HT-29 (cell line): ENCODE measurements around the gene CHRNA9. TPM values are rescaled to one million over a fixed set of nuclear protein-coding genes. Genes with fewer than 3 reads are reported as not detected.
"Not testable (repeated sequence)": the region's sequence is repeated elsewhere in the genome, so short reads cannot be mapped to it uniquely, and the experiment has no call there.

Experiments
- DNase-seq: peaks from one replicate; pipeline ENCODE4 v3.0.0-alpha.2; 2015; ENCODE audit warnings: low spot score
- small RNA-seq: library from RNA; depleted of rRNA; stranded (forward); fragments of <200 nt; gene quantifications from one replicate; pipeline ENCODE3, GENCODE V24; 2014
- total RNA-seq: library from RNA; depleted of rRNA; stranded (reverse); fragments of >200 nt; shearing (Covaris generic); gene quantifications from 2 replicates; pipeline ENCODE4 v1.2.3, GENCODE V29; 2014; rRNA removed

The CHRNA9 gene
- total RNA-seq, 1 experiment from 2014 or later: not detected

GRCh38 chr4:40380647-40381046 is 45.5 kb downstream of the CHRNA9 start:
- no peak for DNase-seq

DNA sequence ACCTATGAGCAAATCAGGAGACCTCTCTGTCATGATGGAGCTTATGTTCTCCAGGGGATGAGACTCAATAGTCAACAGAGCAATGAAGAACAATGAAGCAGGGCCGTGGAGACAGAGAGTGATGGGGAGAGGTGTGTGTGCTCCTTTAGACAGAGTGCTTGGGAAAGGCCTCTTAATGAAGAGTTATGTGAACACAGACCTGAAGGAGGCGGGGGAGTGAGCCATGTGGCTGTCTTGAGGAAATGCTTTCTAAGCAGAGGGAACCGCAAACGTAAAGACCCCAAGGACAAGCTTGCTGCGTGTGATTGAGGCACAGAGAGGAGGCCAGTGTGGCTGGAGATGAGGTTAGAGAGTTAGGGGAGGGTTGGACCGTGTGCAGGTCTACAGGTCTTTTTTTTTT is 53.1 kb downstream of the CHRNA9 start:
- DNase-seq: no peak

GRCh38 chr4:40389986-40390385 is 54.9 kb downstream of the CHRNA9 start:
- DNase-seq: no peak

DNA sequence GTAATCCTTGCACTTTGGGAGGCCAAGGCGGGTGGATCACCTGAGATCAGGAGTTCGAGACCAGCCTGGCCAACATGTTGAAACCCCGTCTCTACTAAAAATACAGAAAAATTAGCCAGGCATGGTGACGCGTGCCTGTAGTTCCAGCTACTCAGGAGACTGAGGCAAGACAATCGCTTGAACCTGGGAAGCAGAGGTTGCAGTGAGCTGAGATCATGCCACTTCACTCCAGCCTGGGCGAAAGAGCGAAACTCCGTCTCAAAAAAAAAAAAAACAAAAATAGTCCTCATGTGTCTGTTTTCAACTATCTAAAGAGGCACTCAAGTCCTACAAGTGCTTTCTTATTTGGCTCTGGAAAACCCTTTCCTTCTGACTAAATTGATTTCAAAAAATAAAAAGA is 57.1 kb downstream of the CHRNA9 start:
- not testable (repeated sequence) for DNase-seq

- DNase-seq: no peak
These were observed 59.1 kb downstream of the CHRNA9 start for GRCh38 chr4:40394236-40394635.

GRCh38 chr4:40395166-40395900 is 60.2 kb downstream of the CHRNA9 start:
- no peak for DNase-seq

- DNase-seq: peak; percentile 68
These were observed 61.0 kb downstream of the CHRNA9 start for GRCh38 chr4:40395908-40396793.

DNA sequence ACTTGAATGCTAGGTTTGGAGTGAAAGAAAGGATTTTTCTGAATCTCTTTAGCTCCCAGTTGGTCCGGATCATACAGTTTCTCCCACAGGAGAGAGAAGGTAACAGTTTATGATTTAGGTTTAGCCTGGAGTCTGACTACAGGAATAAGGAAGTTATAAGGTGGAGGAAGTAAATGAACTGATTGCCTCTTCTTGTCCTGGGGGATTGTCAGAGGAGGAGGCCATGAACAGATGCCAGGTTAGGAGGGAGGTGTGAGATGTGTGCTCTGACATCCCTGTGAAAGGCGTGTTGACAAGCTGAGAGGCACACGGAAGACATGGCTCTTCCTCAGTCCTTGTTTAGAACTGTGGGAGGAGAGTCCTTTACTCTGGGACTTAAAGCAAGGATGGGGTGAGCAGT is 64.4 kb downstream of the CHRNA9 start:
- no peak for DNase-seq

DNA sequence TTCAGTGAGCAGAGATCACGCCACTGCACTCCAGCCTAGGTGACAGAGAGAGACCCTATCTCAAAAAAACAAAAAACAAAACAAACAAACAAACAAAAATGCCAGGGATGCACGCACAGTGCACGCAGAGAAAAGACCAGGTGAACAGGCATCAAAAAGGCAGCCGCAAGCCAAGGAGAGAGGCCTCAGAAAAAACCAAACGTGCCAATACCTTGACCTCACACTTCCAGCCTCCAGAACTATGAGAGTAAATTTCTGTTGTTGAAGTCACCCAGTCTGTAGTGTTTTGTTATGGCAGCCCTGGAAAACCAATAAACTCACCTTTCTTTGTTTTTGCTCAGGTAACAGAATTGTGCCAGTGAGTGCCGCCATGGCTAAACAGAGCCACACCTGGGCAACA is 66.0 kb downstream of the CHRNA9 start:
- no peak for DNase-seq

- no peak for DNase-seq
These were observed 66.5 kb downstream of the CHRNA9 start for GRCh38 chr4:40401631-40402030.

DNA sequence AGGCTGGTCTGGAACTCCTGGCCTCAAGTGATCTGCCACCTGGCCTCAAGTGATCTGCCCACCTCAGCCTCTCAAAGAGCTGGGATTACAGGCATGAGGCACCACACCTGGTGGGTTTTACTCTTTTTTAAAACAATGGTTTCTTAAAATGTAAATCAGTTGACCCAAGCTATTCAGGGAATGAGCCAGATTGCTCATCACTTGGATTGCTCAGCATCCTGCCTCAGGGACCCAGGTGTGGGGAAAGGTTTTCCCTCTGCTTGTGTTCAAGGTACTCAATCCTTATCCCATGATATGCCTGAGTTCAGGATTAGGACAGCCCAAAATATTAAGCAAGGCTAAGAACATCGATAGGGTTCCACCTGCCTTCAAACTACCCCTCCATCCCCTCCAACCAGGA is 67.4 kb downstream of the CHRNA9 start:
- no peak for DNase-seq

DNA sequence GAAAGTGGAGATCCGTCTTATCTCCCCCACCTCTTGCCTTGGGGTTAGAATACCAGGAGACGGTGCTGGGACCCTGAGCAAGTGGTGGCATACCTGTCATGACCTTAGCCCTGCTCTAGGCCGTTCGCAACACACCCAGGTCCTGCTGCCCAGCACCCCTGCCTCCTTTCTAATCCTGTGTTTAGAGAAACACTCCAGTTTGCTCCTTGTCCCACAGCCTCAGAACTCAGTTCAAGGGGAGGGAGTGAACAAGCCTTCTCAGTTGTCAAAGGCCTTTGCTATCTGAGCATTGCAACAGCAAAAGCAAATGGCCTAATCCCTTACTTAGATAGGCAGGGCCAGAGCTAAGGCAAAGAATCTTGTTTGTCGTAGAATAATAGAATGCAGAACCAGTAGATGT is 67.9 kb downstream of the CHRNA9 start:
- DNase-seq: no peak

Small RNA genes within 50 kb of the gene (small RNA-seq; reads per million reads assigned to genes)
- not detected for gene RNU7-74P

Other genes starting within 250 kb of the CHRNA9 start
- not detected in 2 replicates for gene RHOH, start 138.3 kb upstream of the CHRNA9 start, total RNA-seq